H1 (cell line): ENCODE measurements around the gene L3MBTL2. TPM values are rescaled to one million over a fixed set of nuclear protein-coding genes. Genes with fewer than 3 reads are reported as not detected.

Experiments
- CTCF ChIA-PET: fragments of 300-600 bp; sonication (Branson Sonifier 250); formaldehyde crosslinking; loops from one replicate; lab custom pipeline; 2021; ENCODE audit not compliant: partially characterized antibody; lab: Charles Lee
- POLR2A ChIA-PET: fragments of 300-600 bp; sonication (Branson Sonifier 250); formaldehyde crosslinking; loops from one replicate; lab custom pipeline; 2021; ENCODE audit warnings: inconsistent platforms; ENCODE audit not compliant: partially characterized antibody; lab: Charles Lee
- DNase-seq, 2 experiments: peaks; one replicate each; pipeline versions ENCODE4 v3.0.0 to v3.0.0-alpha.2; 2010 to 2022; ENCODE audit warnings: low spot score in 2 of 2, low read depth in 1 of 2, mixed read lengths in 1 of 2
- FAIRE-seq: peaks from 2 replicates; lab custom pipeline; 2011; peaks lifted over from hg19 to GRCh38; lab: Jason Lieb, UNC
- H2AFZ ChIP-seq: 2 replicates; pipeline ENCODE4 v1.8.1; 2012; ENCODE audit warnings: low read length, inconsistent platforms
- H2AK5ac ChIP-seq: 2 replicates; pipeline ENCODE4 v1.6.1; 2013; ENCODE audit warnings: low read depth, low read length
- H2BK120ac ChIP-seq: replicated peaks from 2 replicates; pipeline ENCODE3; 2013; ENCODE audit warnings: low read depth, low read length, inconsistent platforms
- H2BK12ac ChIP-seq: 2 replicates; pipeline ENCODE4 v1.6.1; 2013; ENCODE audit warnings: low read depth, low read length
- H2BK15ac ChIP-seq: 2 replicates; pipeline ENCODE4 v1.6.1; 2013; ENCODE audit warnings: low read length
- H2BK20ac ChIP-seq: 2 replicates; pipeline ENCODE4 v1.6.1; 2013; ENCODE audit warnings: low read length
- H2BK5ac ChIP-seq: 2 replicates; pipeline ENCODE4 v1.6.1; 2013; ENCODE audit warnings: low read depth, low read length
- H3K14ac ChIP-seq: 2 replicates; pipeline ENCODE4 v1.6.1; 2013; ENCODE audit warnings: inconsistent platforms; ENCODE audit not compliant: insufficient read length
- H3K18ac ChIP-seq: 2 replicates; pipeline ENCODE4 v1.6.1; 2013; ENCODE audit warnings: low read length; ENCODE audit errors: extremely low read depth
- H3K23ac ChIP-seq: 2 replicates; pipeline ENCODE4 v1.6.1; 2013; ENCODE audit warnings: inconsistent platforms; ENCODE audit not compliant: insufficient read length
- H3K23me2 ChIP-seq: 2 replicates; pipeline ENCODE4 v1.6.1; 2013; ENCODE audit warnings: low read depth, low read length
- H3K27ac ChIP-seq: 2 replicates; pipeline ENCODE4 v1.6.1; 2011; ENCODE audit warnings: low read depth, low read length, inconsistent platforms
- H3K27me3 ChIP-seq, 4 experiments: replicated peaks in 1 of 4; 1 replicate in 1 of 4; 2 replicates in 3 of 4; pipeline versions ENCODE4 v1.6.1 to v1.8.1; 2011 to 2013; ENCODE audit warnings: low read length in 3 of 4, mild to moderate bottlenecking in 3 of 4, inconsistent platforms in 2 of 4, mixed read lengths in 2 of 4, moderate library complexity in 1 of 4; ENCODE audit not compliant: control insufficient read depth in 3 of 4, insufficient read depth in 3 of 4; ENCODE audit errors: extremely low read depth in 1 of 4
- H3K36me3 ChIP-seq, 4 experiments: 2 replicates each; pipeline versions ENCODE4 v1.6.1 to v1.8.1; 2011 to 2013; ENCODE audit warnings: mild to moderate bottlenecking in 4 of 4, low read length in 3 of 4, moderate library complexity in 2 of 4, control low read depth in 1 of 4, inconsistent platforms in 1 of 4; ENCODE audit not compliant: insufficient read depth in 4 of 4, control insufficient read depth in 2 of 4
- H3K4ac ChIP-seq: replicated peaks from 2 replicates; pipeline ENCODE3; 2013; ENCODE audit warnings: low read length, low read depth, mixed read lengths, inconsistent platforms; ENCODE audit not compliant: insufficient read length
- H3K4me1 ChIP-seq, 4 experiments: replicated peaks in 1 of 4; 1 replicate in 1 of 4; 2 replicates in 3 of 4; pipeline versions ENCODE4 v1.6.1 to v1.8.1; 2011 to 2013; ENCODE audit warnings: low read length in 3 of 4, inconsistent platforms in 2 of 4, mixed read lengths in 1 of 4; ENCODE audit not compliant: insufficient read depth in 4 of 4, control insufficient read depth in 3 of 4
- H3K4me2 ChIP-seq, 2 experiments: 2 replicates each; pipeline versions ENCODE4 v1.6.1 to v1.8.1; 2011 to 2013; ENCODE audit warnings: low read depth in 2 of 2, low read length in 2 of 2, control low read depth in 1 of 2, inconsistent platforms in 1 of 2, mild to moderate bottlenecking in 1 of 2; ENCODE audit not compliant: insufficient read depth in 1 of 2
- H3K4me3 ChIP-seq, 4 experiments: fragments of 200-600, 300-600 bp in 1 of 4; sonication (generic), shearing (Covaris generic), sonication (Bioruptor Twin) in 1 of 4; 2 replicates each; pipeline versions ENCODE4 v1.5.1 to v1.8.1; 2011 to 2016; ENCODE audit warnings: low read length in 4 of 4, low read depth in 3 of 4, control low read depth in 2 of 4, inconsistent platforms in 2 of 4, mild to moderate bottlenecking in 2 of 4, mixed read lengths in 1 of 4, moderate library complexity in 1 of 4; ENCODE audit not compliant: insufficient read depth in 2 of 4; ENCODE audit errors: extremely low read depth in 1 of 4
- H3K56ac ChIP-seq: replicated peaks from 2 replicates; pipeline ENCODE3; 2013; ENCODE audit warnings: low read depth, mild to moderate bottlenecking, mixed read lengths, low read length, inconsistent platforms; ENCODE audit not compliant: insufficient read length
- H3K79me1 ChIP-seq: 2 replicates; pipeline ENCODE4 v1.6.1; 2013; ENCODE audit warnings: low read depth, low read length, control low read depth
- H3K79me2 ChIP-seq, 2 experiments: 2 replicates each; pipeline versions ENCODE4 v1.6.1 to v1.8.1; 2012 to 2013; ENCODE audit warnings: low read length in 2 of 2, mild to moderate bottlenecking in 2 of 2, inconsistent platforms in 1 of 2; ENCODE audit not compliant: insufficient read depth in 2 of 2, control insufficient read depth in 1 of 2
- H3K9ac ChIP-seq, 4 experiments: replicated peaks in 1 of 4; 1 replicate in 1 of 4; 2 replicates in 3 of 4; pipeline versions ENCODE4 v1.6.1 to v1.8.1; 2011 to 2013; ENCODE audit warnings: low read depth in 3 of 4, low read length in 3 of 4, control low read depth in 2 of 4, mild to moderate bottlenecking in 2 of 4, moderate library complexity in 2 of 4, inconsistent platforms in 1 of 4; ENCODE audit errors: extremely low read depth in 1 of 4
- H3K9me3 ChIP-seq, 2 experiments: 2 replicates each; pipeline versions ENCODE4 v1.6.1 to v1.8.1; 2012 to 2013; ENCODE audit warnings: mild to moderate bottlenecking in 2 of 2, moderate library complexity in 2 of 2, control low read depth in 1 of 2, inconsistent platforms in 1 of 2, low read depth in 1 of 2, low read length in 1 of 2, mixed read lengths in 1 of 2; ENCODE audit not compliant: insufficient read depth in 2 of 2
- H4K20me1 ChIP-seq, 2 experiments: replicated peaks in 1 of 2; 2 replicates each; pipeline versions ENCODE3 to v1.8.1; 2011 to 2013; ENCODE audit warnings: inconsistent platforms in 2 of 2, low read length in 2 of 2, mild to moderate bottlenecking in 1 of 2; ENCODE audit not compliant: insufficient read depth in 2 of 2, control insufficient read depth in 1 of 2
- H4K5ac ChIP-seq: 2 replicates; pipeline ENCODE4 v1.6.1; 2013; ENCODE audit warnings: low read length, low read depth, mixed read lengths, inconsistent platforms; ENCODE audit not compliant: insufficient read length
- H4K8ac ChIP-seq: 2 replicates; pipeline ENCODE4 v1.8.0; 2013; ENCODE audit warnings: mild to moderate bottlenecking, moderate library complexity, low read length, inconsistent platforms; ENCODE audit not compliant: insufficient read depth; ENCODE audit errors: extremely low read depth
- H4K91ac ChIP-seq: replicated peaks from 2 replicates; pipeline ENCODE3; 2013; ENCODE audit warnings: low read length, mixed read lengths, inconsistent platforms; ENCODE audit not compliant: insufficient read length
- CBX5 ChIP-seq: fragments of 300-800, 300-1000 bp; sonication (generic); IDR thresholded peaks from 2 replicates; pipeline ENCODE4 v1.7.1; 2016; ENCODE audit warnings: antibody characterized with exemption, low read length, low read depth
- KDM1A ChIP-seq: fragments of 200-600, 300-600 bp; sonication (generic); IDR thresholded peaks from 2 replicates; pipeline ENCODE4 v1.7.1; 2016; ENCODE audit warnings: mild to moderate bottlenecking, low read length, borderline replicate concordance
- KDM5A ChIP-seq: fragments of 200-600 bp; IDR thresholded peaks from 2 replicates; pipeline ENCODE4 v1.7.1; 2012; ENCODE audit warnings: mild to moderate bottlenecking, low read length, inconsistent platforms, mixed read lengths
- NANOG ChIP-seq: IDR thresholded peaks from 2 replicates; pipeline ENCODE4 v1.6.1; 2011; ENCODE audit warnings: low read length, low read depth, mild to moderate bottlenecking, inconsistent platforms; ENCODE audit not compliant: insufficient read depth, poor library complexity, severe bottlenecking
- PHF8 ChIP-seq: fragments of 200-600 bp; sonication (generic); conservative IDR thresholded peaks from 2 replicates; pipeline ENCODE4 v1.7.1; 2012; ENCODE audit warnings: low read depth, mild to moderate bottlenecking, inconsistent platforms, low read length, moderate library complexity
- POLR2A ChIP-seq, 2 experiments: IDR thresholded peaks; 1 replicate in 1 of 2; 2 replicates in 1 of 2; pipeline ENCODE4 v1.6.1; 2011; ENCODE audit warnings: low read depth in 2 of 2, low read length in 2 of 2, mild to moderate bottlenecking in 2 of 2; ENCODE audit errors: control extremely low read depth in 1 of 2
- TBP ChIP-seq: IDR thresholded peaks from 2 replicates; pipeline ENCODE4 v1.6.1; 2011; ENCODE audit warnings: low read depth, low read length, improper control_type of control experiment
- WGBS, 2 experiments: shearing (Covaris generic) in 1 of 2; methylation state at CpG; one replicate each; pipeline versions ENCODE4 v1.1.6 to v1.1.7; 2013 to 2015; ENCODE audit warnings: low lambda C conversion rate in 2 of 2, mixed read lengths in 2 of 2, inconsistent platforms in 1 of 2, low coverage in 1 of 2, missing lambda C conversion rate in 1 of 2; ENCODE audit not compliant: insufficient replicate concordance in 2 of 2, insufficient coverage in 1 of 2, insufficient read length in 1 of 2; ENCODE audit errors: extremely low coverage in 1 of 2, missing lambda C conversion rate in 1 of 2; 5-methylcytosine and 5-hydroxymethylcytosine counted together
- polyA plus RNA-seq, 7 experiments: library from polyadenylated mRNA; depleted of rRNA in 3 of 7; stranded (reverse) in 5 of 7; unstranded in 2 of 7; fragments of >200 nt in 5 of 7; fragments of 200-250 nt in 2 of 7; gene quantifications; 1 replicate in 5 of 7; 2 replicates in 1 of 7; 4 replicates in 1 of 7; pipeline versions ENCODE4 v1.2.1 to v1.2.3, GENCODE V29; 2011 to 2013; ENCODE audit warnings: missing spikeins in 2 of 7, mixed read lengths in 2 of 7
- total RNA-seq: library from RNA; stranded (reverse); fragmentation: NEBNext Ultra II Directional; extraction: Animal tissue kit (Norgen Biotek cat#: 25700); gene quantifications from 2 replicates; pipeline ENCODE4 v1.2.1, GENCODE V29; 2021

The L3MBTL2 gene
- total and polyA plus RNA-seq, 2 of the 8 experiments (the other 6 are each of a cell fraction or from before 2014, with no cell fraction given) = 23.9 to 24.9 TPM

DNA sequence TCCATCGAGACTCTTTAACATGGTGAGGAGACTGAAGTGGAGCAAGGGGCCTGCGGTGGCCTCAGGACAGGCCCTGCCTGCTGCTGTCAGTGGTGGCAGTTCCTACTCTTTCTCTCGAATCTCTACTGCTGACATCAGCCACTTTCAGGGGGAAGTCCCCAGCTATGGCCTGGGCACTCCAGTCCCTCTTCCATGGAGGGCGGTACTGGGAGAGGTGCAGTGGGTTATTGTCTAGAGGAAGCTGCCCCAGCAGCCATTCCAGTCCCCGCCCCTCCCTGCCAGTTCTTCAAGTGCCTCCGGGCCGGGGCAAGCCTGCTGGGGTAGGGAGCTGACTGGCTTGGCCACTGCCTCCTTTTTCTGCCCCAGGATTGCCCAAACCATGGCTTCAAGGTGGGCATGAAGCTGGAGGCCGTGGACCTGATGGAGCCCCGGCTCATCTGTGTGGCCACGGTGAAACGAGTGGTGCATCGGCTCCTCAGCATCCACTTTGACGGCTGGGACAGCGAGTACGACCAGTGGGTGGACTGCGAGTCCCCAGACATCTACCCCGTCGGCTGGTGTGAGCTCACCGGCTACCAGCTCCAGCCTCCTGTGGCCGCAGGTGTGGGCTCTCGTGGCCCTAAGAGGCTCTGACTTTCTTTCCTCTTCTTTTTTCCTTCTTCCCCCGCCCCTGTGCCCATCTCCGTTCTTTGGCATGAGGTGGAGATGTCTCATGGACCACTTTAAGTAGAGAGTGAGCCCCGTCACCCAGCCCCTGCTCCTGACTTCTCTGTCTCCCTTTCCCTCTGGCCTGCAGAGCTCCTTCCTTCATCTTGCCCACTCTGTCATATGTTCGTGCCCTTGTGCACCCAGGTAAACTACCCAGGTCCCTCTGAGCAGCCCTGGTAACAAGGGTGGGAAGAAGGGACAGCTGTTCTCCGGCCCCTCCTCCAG, 21.9 kb downstream of the L3MBTL2 start:
- CTCF ChIA-PET = interaction anchor here (0.9 to 1.7 kb wide), 2 partner anchors 9 to 11 kb away, joined by 3 to 10 read pairs; no protein-coding TSS in a partner anchor
- DNase-seq = no peak
- H3K14ac ChIP-seq = no peak overlapping the region

More for the DNA sequence above, 21.9 kb downstream of the L3MBTL2 start:
- Histone ChIP-seq H2BK120ac (no peak overlapping the region), H3K18ac (no peak overlapping the region), H4K91ac (no peak overlapping the region), H3K79me2 (no peaks in the 10 kb centered on the region), H2BK5ac (no peak overlapping the region; the same call in 1 of the 2 replicates), H3K36me3 (peaks cover 6 to 25% (median 19%) of the 10 kb centered on the region in 4 experiments; a peak in 5 of 8 replicates), H3K9me3 (no peaks in the 10 kb centered on the region), H4K8ac (no peak overlapping the region), H3K56ac (no peak overlapping the region), H3K4me3 (no peak overlapping the region), H3K27ac (no peak overlapping the region), H3K23me2 (no peaks in the 10 kb centered on the region), H2BK15ac (no peak overlapping the region), H2AK5ac (no peak overlapping the region), H2AFZ (no peak overlapping the region), H4K20me1 (peaks cover 0 to 11% of the 10 kb centered on the region in 2 experiments), H2BK20ac (no peak overlapping the region), H3K4ac (no peak overlapping the region), H3K23ac (no peak overlapping the region), H2BK12ac (no peak overlapping the region), H3K4me1 (no peaks in the 10 kb centered on the region), H3K9ac (no peak overlapping the region), H3K27me3 (peaks cover 0 to 2% (median 0%) of the 10 kb centered on the region in 4 experiments; a peak in 1 of 7 replicates), H3K79me1 (no peaks in the 10 kb centered on the region), H3K4me2 (no peak overlapping the region), H4K5ac (no peak overlapping the region)
- 91% methylated on average over 24 of the region's 26 CpGs; no CpG with 5 or more reads in 1 of the 2 experiments for WGBS, 2 experiments
- TF ChIP-seq POLR2A (IDR thresholded peaks at IDR 0.05; ENCODE audit: control extremely low read depth in 1 of 2, low read depth in 2 of 2, low read length in 2 of 2) = no peak
- no peak for TF ChIP-seq NANOG
- no peak for TF ChIP-seq TBP
- TF ChIP-seq KDM1A = no peak
- TF ChIP-seq PHF8 = no peak
- no peak for TF ChIP-seq KDM5A
- no peak for TF ChIP-seq CBX5
- POLR2A ChIA-PET = interaction anchor here (0.8 to 5.6 kb wide), 10 partner anchors 8 to 51 kb away, joined by 3 to 25 read pairs (median 4); no protein-coding TSS in a partner anchor
- no peak for FAIRE-seq
